GM12891 (cell line): ENCODE results near the gene ENTHD1.
"Not testable (repeated sequence)": the region's sequence is repeated elsewhere in the genome, so short reads cannot be mapped to it uniquely, and the experiment has no call there.

Source experiments
- DNase-seq: peaks from one replicate; pipeline ENCODE4 v3.0.0; 2011; ENCODE audit warnings: low spot score; ENCODE audit not compliant: insufficient read length
- FAIRE-seq: peaks from 2 replicates; lab custom pipeline; 2011; peaks lifted over from hg19 to GRCh38; lab: Jason Lieb, UNC
- PAX5 ChIP-seq: IDR thresholded peaks from 2 replicates; pipeline ENCODE4 v1.6.1; 2011; ENCODE audit warnings: low read length, moderate library complexity, mild to moderate bottlenecking; ENCODE audit not compliant: insufficient read depth, severe bottlenecking
- POLR2A ChIP-seq: IDR thresholded peaks from 2 replicates; pipeline ENCODE4 v1.6.1; 2011; ENCODE audit warnings: low read depth, low read length, control low read depth
- POLR2AphosphoS5 ChIP-seq: IDR thresholded peaks from 2 replicates; pipeline ENCODE4 v1.6.1; 2011; ENCODE audit warnings: low read depth, low read length, control low read depth
- POU2F2 ChIP-seq: IDR thresholded peaks from 2 replicates; pipeline ENCODE4 v1.6.1; 2011; ENCODE audit warnings: low read depth, mild to moderate bottlenecking, control low read depth, low read length, moderate library complexity
- SPI1 ChIP-seq: IDR thresholded peaks from 2 replicates; pipeline ENCODE4 v1.6.1; 2011; ENCODE audit warnings: low read depth, low read length, control low read depth
- TAF1 ChIP-seq: IDR thresholded peaks from 2 replicates; pipeline ENCODE4 v1.6.1; 2011; ENCODE audit warnings: low read depth, low read length, control low read depth

Gene ENTHD1

DNA sequence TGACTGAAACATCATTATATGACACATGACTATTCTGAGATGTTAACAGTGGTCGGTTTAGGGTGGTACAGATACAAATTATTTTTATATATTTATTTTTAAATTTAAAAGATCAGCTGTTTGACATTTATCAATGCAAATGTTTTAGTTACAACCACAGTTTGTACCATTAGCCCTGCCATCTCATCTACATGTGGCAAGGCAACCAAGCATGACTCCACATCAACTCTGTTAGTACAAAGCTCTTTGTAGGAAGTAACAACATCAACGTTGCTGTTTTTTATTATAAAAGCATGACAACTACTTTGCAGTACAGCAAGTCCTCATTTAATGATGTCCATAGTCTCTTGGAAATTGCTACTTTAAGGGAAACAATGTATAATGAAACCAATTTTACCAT, 40.8 kb downstream of the ENTHD1 start:
- no peak for TF ChIP-seq SPI1
- TF ChIP-seq PAX5, result peak; percentile 38
- no peak for TF ChIP-seq POLR2A
- no peak for TF ChIP-seq POLR2AphosphoS5
- no peak for TF ChIP-seq TAF1
- TF ChIP-seq POU2F2, result no peak
- FAIRE-seq (peak; percentile 9), DNase-seq (no peak)

DNA sequence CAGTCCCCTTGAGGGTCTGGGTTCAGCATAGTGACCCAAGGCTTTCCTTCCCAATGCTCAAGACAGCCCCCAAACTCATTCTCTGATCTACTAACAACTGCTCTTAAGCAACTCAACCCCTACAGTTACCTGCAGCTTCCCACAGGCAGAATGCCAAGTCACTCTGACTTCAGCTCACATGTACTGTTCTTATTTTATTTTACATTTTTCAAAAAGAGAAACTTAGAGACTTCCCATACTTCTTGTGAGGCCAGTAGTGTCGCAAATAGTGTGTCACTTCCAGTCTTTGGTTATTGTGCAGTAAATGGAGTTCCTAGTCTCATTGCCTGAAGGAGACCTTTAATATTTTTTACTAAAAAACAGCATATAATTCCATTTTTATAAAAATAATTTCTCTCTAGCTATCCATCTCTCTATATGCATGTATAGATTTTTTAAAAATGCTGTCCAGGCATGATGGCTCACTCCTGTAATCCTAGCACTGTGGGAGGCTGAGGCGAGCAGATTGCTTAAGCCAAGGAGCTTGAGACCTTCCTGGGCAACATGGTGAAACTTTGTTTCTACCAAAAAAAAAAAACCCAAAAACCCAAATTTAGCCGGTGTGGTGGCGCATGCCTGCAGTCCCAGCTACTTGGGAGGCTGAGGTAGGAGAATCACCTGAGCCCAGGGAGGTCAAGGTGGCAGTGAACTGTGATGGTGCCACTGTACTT, 41.8 kb downstream of the ENTHD1 start:
- no peak for DNase-seq
- no peak for FAIRE-seq

DNA sequence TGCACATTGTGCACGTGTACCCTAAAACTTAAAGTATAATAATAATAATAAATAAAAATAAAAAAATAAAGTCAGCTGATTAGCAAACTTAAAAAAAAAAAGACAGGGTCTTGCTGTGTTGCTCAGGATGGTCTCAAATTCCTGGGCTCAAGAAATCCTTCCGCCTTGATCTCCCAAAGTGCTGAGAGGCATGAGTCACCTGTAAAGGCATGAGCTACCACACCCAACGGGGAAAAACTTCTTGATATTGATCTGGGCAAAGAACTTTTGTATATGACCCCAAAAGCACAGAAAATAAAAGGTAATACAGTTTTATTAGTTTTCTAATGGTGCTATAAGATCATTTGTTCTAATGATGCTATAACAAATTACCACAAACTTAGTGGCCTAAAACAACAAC, 46.1 kb downstream of the ENTHD1 start:
- TF ChIP-seq POLR2AphosphoS5 (no peak), PAX5 (no peak), TAF1 (no peak), SPI1 (no peak), POLR2A (no peak), POU2F2 (no peak)
- DNase-seq, result no peak
- FAIRE-seq, result no peak

More for the DNA sequence above, 41.8 kb downstream of the ENTHD1 start:
- no peak for TF ChIP-seq POLR2AphosphoS5
- TF ChIP-seq TAF1, result no peak
- no peak for TF ChIP-seq SPI1
- no peak for TF ChIP-seq POLR2A
- no peak for TF ChIP-seq PAX5
- no peak for TF ChIP-seq POU2F2

DNA sequence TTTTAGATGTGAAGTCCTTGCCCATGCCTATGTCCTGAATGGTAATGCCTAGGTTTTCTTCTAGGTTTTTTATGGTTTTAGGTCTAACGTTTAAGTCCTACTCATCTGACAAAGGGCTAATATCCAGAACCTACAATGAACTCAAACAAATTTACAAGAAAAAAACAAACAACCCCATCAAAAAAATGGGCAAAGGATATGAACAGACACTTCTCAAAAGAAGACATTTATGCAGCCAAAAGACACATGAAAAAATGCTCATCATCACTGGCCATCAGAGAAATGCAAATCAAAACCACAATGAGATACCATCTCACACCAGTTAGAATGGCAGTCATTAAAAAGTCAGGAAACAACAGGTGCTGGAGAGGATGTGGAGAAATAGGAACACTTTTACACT, 47.0 kb downstream of the ENTHD1 start:
- not testable (repeated sequence) for FAIRE-seq, DNase-seq

DNA sequence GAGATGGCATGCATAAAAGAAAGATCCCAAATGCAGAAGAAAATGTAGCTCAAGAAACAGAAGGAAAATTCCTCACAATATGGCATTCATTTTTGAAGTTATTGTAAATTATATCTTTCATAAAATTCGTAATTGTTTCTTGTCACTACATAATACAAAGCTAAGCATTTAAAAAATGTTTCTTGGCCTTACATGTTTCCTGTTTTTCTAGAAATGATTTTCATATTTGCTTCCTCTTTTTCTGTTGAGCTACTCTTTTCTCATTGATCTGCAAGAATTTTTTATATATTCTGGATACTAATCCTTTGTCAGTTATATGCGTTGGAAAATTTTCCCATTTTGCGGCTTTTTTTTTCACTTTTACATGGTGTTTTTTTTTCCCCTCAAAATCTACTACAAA, 48.0 kb downstream of the ENTHD1 start:
- FAIRE-seq (no peak), DNase-seq (no peak)
- TF ChIP-seq PAX5, result no peak
- TF ChIP-seq TAF1, result no peak
- no peak for TF ChIP-seq POLR2AphosphoS5
- TF ChIP-seq SPI1, result no peak
- no peak for TF ChIP-seq POLR2A
- no peak for TF ChIP-seq POU2F2

DNA sequence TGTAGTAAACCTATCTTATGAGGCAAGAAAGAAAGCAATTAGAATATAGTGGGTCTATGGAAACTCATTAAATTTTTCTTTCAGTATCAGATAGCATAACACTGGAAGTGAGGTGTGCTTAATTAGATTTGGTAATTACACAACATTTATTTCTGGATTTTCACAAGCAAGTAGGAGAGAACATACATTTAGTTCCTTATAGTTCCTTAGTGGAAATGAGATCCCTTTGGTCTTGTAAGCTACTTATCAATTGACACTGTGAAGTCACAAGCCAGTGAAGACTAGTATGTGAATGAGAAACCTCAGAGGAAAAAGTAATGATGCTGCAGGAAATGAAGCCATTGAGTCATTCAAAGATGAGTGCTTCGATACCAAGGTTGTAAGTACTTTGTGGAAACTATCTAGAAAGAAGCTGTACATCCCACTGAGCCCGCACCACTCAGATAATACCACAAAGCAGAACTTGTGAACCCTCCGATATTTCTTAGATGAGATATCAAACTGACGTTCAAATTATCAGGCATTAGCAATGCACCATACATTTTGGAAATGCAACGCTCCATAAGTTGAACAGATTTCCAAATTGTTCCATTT, 53.5 kb downstream of the ENTHD1 start:
- FAIRE-seq (peak; percentile 54), DNase-seq (peak; percentile 2)
- TF ChIP-seq POLR2AphosphoS5 (no peak), TAF1 (no peak), SPI1 (no peak), POLR2A (no peak), POU2F2 (no peak), PAX5 (no peak)

DNA sequence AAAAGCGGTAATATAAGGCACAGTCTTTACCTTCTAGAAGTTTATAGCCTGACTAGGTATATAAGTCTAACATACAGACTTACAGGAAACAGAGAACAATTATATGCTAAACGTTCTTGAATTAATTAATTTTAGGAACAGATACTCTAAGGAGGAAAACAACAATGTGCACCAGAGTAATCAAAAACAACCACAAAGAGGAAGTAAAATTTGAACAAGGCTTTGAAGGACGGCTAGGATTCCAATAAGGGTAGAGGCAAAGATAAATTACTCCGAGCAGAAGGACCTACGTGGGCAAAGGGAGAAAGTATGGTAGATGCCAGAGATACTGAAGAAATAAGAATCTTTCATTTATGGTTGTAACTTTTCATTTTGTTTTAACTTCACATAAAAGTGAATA, 54.4 kb downstream of the ENTHD1 start:
- FAIRE-seq (no peak), DNase-seq (no peak)
- no peak for TF ChIP-seq PAX5

DNA sequence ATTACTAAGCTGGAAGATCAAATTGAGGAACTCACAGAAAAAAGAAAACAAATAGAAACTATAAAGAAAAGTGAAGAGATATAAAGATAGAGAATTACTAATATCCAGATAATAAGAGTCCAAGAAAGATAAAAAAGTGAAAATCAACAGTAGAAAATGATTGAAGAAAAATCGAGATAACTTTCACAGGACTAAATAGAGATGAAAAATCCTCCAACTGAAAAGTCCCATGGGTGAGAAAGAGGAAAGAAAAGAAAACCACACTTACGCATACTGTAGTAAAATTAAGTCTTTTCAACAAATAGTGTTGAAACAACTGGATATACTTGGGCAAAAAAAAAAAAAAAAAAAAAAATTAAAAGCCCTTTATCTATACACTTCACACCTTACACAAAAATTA, 60.0 kb downstream of the ENTHD1 start:
- FAIRE-seq (no peak), DNase-seq (no peak)
- TF ChIP-seq POU2F2 (no peak), PAX5 (no peak), SPI1 (no peak), TAF1 (no peak), POLR2A (no peak), POLR2AphosphoS5 (no peak)

DNA sequence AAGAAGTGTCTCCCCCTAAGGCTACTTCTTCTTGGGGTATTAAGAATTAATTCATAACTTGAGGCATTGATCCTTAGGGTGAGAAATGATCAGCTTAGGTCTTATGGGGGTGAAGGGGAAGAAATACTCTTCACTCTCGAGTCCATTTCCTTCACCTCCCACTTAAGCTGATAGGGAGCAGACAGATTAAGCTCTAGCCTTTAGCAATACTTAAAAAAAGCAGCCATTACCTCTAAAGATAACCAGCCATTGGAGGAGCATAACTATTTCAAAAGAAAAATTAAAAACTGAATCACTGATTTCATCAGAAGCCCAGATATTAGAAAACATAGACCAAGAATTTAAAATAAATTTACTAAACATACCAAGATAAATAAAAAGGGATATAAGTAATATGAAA, 60.5 kb downstream of the ENTHD1 start:
- TF ChIP-seq PAX5 (no peak), SPI1 (no peak), POLR2A (no peak), TAF1 (no peak), POU2F2 (no peak), POLR2AphosphoS5 (no peak)
- FAIRE-seq (no peak), DNase-seq (no peak)

DNA sequence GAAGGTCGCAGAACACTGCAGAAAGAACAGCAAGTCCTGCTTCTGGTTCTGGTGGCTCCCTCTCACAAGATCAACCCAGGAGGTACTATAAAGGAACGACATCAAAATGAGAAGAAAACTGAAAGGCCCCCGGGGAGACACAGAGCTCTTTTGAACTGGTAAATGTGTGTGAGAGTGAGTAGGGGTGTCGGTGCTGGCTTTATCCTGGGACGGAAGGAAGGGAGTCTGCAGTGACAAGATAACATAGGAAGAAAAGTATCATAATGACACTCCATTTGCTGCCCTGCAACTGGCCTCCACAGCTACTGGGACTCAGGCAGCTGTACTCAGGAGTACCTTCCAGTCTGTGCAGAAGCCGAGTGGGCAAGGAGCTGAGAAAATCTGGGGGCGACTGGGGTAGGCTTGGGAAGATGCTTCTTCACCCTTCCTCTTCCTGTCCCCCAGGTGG, 60.9 kb downstream of the ENTHD1 start:
- TF ChIP-seq POLR2A (no peak), POU2F2 (no peak), TAF1 (no peak), PAX5 (no peak), POLR2AphosphoS5 (no peak), SPI1 (no peak)
- FAIRE-seq, result no peak
- no peak for DNase-seq
